ENCODE data around the gene ZFP36.

ZFP36 gene

GRCh38 chr19:39405958-39406655 is 540 bp upstream of the ZFP36 start:
- DNase-seq (ENCODE audit: low spot score): no peak

DNA sequence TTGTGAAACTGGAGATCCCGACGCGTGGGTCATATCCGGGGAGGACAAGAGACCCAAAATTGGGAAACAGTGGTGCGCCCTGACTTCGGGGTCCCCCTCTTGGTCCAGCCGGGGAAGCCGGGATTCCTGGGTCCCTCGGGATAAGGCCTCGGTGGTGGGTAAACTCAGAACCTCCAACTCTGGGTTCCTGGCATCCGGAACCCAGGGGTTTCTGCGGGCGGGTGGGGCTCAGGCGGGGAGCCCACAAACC is 688 bp downstream of the ZFP36 start:
- DNase-seq (ENCODE audit: low spot score): no peak

GRCh38 chr19:39407660-39408391 is 1.2 kb downstream of the ZFP36 start:
- DNase-seq (ENCODE audit: low spot score): no peak

- DNase-seq (ENCODE audit: low spot score): no peak
Measured at GRCh38 chr19:39408392-39409207, 2.0 kb downstream of the ZFP36 start.

GRCh38 chr19:39409208-39410016 is 2.8 kb downstream of the ZFP36 start:
- DNase-seq (ENCODE audit: low spot score): peak; percentile 56

- DNase-seq (ENCODE audit: low spot score): no peak
Measured at GRCh38 chr19:39410017-39410830, 3.6 kb downstream of the ZFP36 start.

DNA sequence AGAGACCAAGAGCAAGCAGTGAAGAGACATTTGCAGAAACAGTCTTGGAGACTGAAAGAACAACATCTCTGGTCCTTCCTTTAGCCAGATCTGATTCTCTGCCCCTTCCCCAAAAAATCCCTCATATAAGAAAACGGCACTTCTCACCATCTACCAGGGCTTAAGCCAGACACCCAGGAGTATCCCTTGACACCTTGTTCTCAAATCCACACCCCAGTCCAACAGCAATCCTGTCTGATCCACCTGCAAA is 4.1 kb downstream of the ZFP36 start:
- DNase-seq (ENCODE audit: low spot score): no peak

DNA sequence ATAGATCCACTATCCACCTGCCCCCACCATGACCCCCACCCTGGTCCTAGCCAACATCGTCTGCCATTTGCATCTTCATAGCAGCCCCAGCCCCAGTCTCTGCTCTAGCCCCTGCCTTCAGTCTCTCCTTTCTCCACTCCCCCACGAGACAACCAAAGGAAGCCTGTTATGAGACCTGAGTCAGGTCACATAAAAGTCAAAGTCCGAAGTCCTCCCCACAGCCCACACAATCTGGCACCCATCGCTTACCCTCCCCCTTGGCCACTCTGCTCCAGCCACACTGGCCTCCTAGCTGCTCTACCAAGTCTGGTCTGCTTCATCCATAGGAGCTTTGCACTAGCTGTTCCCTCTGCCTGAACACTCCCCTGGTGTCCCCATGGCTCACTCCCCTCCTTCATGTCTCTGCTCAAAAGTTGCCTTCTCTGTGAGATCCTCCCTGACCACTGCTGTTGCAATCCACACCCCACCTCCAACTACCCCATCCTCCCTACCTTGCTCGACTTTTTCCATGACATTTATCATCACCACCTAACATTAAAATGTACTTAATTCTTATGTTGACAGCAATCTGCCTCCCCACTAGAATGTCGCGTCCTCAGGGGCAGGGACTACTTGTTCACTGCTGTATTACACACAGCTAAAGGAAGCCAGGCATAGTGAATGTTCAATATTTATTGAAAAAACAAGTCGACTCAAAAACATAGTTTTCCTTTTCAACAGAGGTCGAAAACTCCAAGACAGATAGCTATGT is 4.6 kb downstream of the ZFP36 start:
- DNase-seq (ENCODE audit: low spot score): no peak

DNA sequence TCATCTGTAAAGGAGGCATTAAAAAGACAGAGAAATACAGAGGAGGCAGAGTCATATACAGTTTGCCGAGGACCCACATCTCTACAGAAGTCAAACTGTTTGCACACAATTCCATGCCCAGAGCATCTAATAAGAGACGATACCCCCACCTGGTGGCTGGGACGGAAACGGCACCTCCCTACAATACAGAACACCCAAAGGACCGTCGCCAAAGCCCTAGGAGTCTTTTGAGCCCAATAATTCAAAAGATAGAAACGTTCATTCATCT is 5.1 kb downstream of the ZFP36 start:
- DNase-seq (ENCODE audit: low spot score): peak; percentile 67

DNA sequence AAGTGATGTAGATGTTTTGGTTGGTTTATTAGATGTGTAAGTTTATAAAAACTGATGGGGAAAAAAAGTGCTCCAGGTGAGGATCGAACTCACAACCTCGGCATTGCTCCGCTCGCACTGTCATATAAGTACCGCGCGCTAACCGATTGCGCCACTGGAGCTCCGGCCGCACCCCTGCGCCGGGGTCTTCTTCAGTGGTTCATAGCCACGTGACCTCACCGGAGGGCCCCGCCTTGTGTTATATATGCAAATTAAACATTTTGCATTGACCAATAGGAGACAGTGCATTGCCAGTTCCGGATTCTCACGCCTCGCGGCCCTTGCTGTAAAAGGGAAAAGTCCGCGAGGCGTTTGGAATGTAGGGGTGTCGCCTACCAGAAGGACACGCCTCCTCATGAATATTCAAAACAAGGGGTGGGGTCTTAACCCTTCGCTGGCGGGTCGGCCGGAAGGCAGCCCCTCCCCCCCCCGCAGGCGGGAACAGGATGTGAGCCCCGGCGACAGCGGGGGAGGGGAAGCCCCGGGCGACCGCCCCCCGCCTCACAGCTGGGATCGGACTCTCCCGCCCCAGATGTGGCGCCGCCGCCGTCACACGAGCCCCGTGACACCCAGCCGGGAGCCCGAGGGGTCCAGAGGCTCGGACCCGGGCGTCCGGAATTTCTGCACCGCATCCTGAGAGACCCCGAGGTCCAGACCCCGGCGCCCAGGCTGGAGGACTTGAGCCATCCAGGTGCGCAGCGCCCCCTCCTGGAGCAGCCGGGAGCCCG is 5.6 kb downstream of the ZFP36 start, which contains the start of gene PLEKHG2:
Gene PLEKHG2, plus strand, starts transcription at position 570 of the 767 bp plus-strand sequence. CDS start 1,418 bp downstream, outside the sequence.
- peak; percentile 97 for DNase-seq (ENCODE audit: low spot score)

DNA sequence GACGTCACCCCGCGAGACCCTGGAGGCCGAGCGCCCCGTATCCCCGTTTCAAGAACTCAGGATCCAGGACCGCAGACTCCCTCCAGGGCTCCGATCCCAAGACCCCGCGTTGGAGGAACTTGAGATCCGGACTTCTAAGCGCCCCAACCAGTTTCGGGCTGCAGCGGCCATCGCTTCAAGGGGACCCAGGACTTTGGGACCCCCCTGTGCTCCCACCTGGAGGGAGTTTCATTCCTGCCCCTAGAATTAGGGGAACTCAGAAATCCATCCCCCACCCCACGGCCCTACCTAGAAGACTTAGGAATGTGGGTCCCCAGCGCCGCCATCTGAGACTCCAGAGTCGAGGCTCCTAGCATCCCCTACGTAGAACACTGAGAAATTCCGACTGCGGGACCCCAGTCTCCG is 6.2 kb downstream of the ZFP36 start:
- DNase-seq (ENCODE audit: low spot score): no peak

- DNase-seq (ENCODE audit: low spot score): peak; percentile 66
Measured at GRCh38 chr19:39413272-39413910, 6.7 kb downstream of the ZFP36 start.

DNA sequence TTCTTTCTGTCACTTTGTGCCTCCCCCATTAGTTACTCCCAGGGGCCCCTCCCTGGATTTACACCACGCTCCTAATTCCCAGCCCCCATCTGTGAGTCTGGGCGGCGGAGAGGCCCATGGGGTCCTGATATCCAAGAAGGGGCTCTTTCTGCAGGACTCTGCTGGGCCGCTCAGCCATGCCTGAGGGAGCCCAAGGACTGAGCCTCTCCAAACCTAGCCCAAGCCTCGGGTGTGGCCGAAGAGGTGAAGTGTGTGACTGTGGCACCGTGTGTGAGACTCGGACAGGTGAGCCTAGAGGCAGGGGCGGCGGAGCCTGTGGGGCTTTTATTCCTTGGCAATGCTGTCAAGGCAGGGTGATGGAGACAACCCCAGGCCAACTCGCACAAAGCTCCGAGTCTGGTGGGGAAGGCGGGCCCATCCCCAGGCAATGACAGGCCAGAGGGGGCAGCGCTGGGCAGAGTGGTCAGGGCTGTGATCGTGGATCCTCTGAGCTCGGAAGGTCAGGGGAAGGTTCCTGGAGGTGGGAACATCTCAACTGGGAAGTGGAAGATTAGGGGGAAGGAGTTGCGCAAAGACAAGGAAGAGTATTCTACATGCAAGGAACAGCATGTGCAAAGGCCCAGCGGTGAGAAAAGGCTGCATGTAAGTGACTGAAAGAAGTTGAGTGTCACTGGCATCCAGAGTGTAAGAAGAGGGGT is 7.4 kb downstream of the ZFP36 start:
- no peak for DNase-seq (ENCODE audit: low spot score)

DNA sequence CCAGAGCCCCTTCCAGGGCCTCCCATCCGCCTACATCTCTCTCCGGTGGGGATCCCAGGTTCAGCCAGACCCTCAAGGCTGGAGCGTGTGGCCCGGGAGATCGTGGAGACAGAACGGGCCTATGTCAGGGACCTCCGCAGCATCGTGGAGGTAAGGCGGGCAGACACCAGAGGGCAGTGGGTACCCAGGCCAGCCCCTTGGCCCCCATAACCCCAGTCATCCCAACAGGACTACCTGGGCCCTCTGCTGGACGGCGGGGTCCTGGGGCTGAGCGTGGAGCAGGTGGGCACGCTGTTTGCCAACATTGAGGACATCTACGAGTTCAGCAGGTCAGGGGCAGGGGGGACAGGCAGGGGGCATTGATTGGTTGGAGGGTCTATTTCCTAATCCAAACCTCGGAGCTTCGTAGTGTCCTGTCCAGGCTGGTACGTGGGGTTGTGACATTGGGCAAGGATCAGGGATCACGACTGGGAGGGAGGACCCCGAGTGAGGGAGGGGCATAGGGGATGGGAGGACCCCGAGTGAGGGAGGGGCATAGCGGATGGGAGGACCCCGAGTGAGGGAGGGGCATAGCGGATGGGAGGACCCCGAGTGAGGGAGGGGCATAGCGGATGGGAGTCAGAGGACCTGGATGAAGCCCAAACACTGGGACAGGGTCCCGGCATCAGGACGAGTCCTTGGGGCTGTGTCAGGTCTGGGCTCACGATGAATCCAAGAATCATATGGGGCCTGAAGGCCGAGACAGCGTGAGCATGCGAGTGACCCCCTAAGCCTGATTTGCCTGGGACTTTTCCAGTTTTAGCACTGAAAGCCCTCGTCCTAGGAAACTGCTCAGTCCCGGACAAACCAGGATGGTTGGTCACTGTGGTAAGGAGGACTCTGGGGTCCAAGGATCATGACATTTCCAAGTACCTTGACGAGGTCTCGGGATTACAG is 8.7 kb downstream of the ZFP36 start:
- no peak for DNase-seq (ENCODE audit: low spot score)

GRCh38 chr19:39416152-39417120 is 9.8 kb downstream of the ZFP36 start:
- DNase-seq (ENCODE audit: low spot score): no peak

GRCh38 chr19:39417463-39418181 is 11.0 kb downstream of the ZFP36 start:
- no peak for DNase-seq (ENCODE audit: low spot score)

Data from AG08395 (cell line).